HEK293 (cell line): Measurements from ENCODE around the gene BIRC6.

Experiments
- CTCF ChIA-PET: fragments of 350-600 bp; formaldehyde crosslinking; extraction: SDS; loops from one replicate; lab custom pipeline; 2021; ENCODE audit warnings: antibody characterized with exemption; lab: Yijun Ruan, JAX
- POLR2A ChIA-PET: fragments of 300-600 bp; formaldehyde crosslinking; extraction: SDS; loops from one replicate; lab custom pipeline; 2020; ENCODE audit warnings: antibody characterized with exemption, inconsistent platforms; lab: Yijun Ruan, JAX
- H3K27ac ChIP-seq: fragments of 200-500 bp; sonication (Bioruptor generic); 2 replicates; pipeline ENCODE4 v1.5.1; 2014; ENCODE audit warnings: low read depth, low read length, control low read depth, inconsistent platforms; ENCODE audit errors: extremely low read depth
- H3K36me3 ChIP-seq, 2 experiments: fragments of 200-500 bp in 1 of 2; sonication (Bioruptor generic) in 1 of 2; 1 replicate in 1 of 2; 2 replicates in 1 of 2; pipeline ENCODE4 v1.5.1; 2014 to 2017; ENCODE audit warnings: inconsistent platforms in 2 of 2, low read length in 2 of 2; ENCODE audit not compliant: control insufficient read depth in 2 of 2, insufficient read depth in 1 of 2
- H3K4me1 ChIP-seq: fragments of 200-500 bp; sonication (Bioruptor generic); 2 replicates; pipeline ENCODE4 v1.5.1; 2014; ENCODE audit warnings: mild to moderate bottlenecking, low read length, inconsistent platforms; ENCODE audit not compliant: control insufficient read depth, insufficient read depth
- H3K4me3 ChIP-seq: 2 replicates; pipeline ENCODE4 v1.5.1; 2011; ENCODE audit warnings: low read depth, mild to moderate bottlenecking, control low read depth, low read length, moderate library complexity
- H3K9me3 ChIP-seq: fragments of 200-500 bp; sonication (Bioruptor generic); 2 replicates; pipeline ENCODE4 v1.5.1; 2014; ENCODE audit warnings: low read depth, low read length, inconsistent platforms; ENCODE audit not compliant: control insufficient read depth, insufficient read depth
- AEBP2 ChIP-seq: fragments of 450-650 bp; formaldehyde crosslinking; IDR thresholded peaks from 2 replicates; pipeline ENCODE4 v1.5.1; 2016; ENCODE audit warnings: missing biosample characterization, missing genetic modification characterization, borderline replicate concordance
- BCL11B ChIP-seq: fragments of 450-650 bp; formaldehyde crosslinking; IDR thresholded peaks from 2 replicates; pipeline ENCODE4 v1.5.1; 2016; ENCODE audit warnings: low read depth, missing biosample characterization, missing genetic modification characterization
- GLI4 ChIP-seq: fragments of 450-650 bp; formaldehyde crosslinking; IDR thresholded peaks from 2 replicates; pipeline ENCODE4 v1.5.1; 2016; ENCODE audit warnings: missing biosample characterization, missing genetic modification characterization
- KLF16 ChIP-seq: fragments of 450-650 bp; formaldehyde crosslinking; IDR thresholded peaks from 2 replicates; pipeline ENCODE4 v1.5.1; 2017; ENCODE audit warnings: missing biosample characterization, missing genetic modification characterization
- MYNN ChIP-seq: fragments of 450-650 bp; formaldehyde crosslinking; IDR thresholded peaks from 2 replicates; pipeline ENCODE4 v1.5.1; 2016; ENCODE audit warnings: missing biosample characterization, missing genetic modification characterization, borderline replicate concordance
- OVOL3 ChIP-seq: fragments of 450-650 bp; formaldehyde crosslinking; IDR thresholded peaks from 2 replicates; pipeline ENCODE4 v1.5.1; 2016; ENCODE audit warnings: missing biosample characterization, missing genetic modification characterization
- SALL2 ChIP-seq: fragments of 450-650 bp; formaldehyde crosslinking; IDR thresholded peaks from 2 replicates; pipeline ENCODE4 v1.5.0; 2017; ENCODE audit warnings: missing biosample characterization, mild to moderate bottlenecking, missing genetic modification characterization, borderline replicate concordance
- ZEB2 ChIP-seq: fragments of 450-650 bp; formaldehyde crosslinking; IDR thresholded peaks from 2 replicates; pipeline ENCODE4 v1.5.1; 2016; ENCODE audit warnings: missing biosample characterization, missing genetic modification characterization
- ZNF140 ChIP-seq: fragments of 450-650 bp; formaldehyde crosslinking; IDR thresholded peaks from 2 replicates; pipeline ENCODE4 v1.5.1; 2016; ENCODE audit warnings: missing biosample characterization, missing genetic modification characterization
- ZNF266 ChIP-seq: fragments of 450-650 bp; formaldehyde crosslinking; IDR thresholded peaks from 2 replicates; pipeline ENCODE4 v1.5.1; 2016; ENCODE audit warnings: missing biosample characterization, missing genetic modification characterization, low read depth
- ZNF394 ChIP-seq: fragments of 450-650 bp; formaldehyde crosslinking; IDR thresholded peaks from 2 replicates; pipeline ENCODE4 v1.5.1; 2016; ENCODE audit warnings: missing biosample characterization, missing genetic modification characterization, mild to moderate bottlenecking, moderate library complexity, borderline replicate concordance
- ZNF501 ChIP-seq: fragments of 450-650 bp; formaldehyde crosslinking; IDR thresholded peaks from 2 replicates; pipeline ENCODE4 v1.5.1; 2016; ENCODE audit warnings: missing biosample characterization, missing genetic modification characterization
- ZNF624 ChIP-seq: fragments of 450-650 bp; formaldehyde crosslinking; IDR thresholded peaks from 2 replicates; pipeline ENCODE4 v1.5.1; 2017; ENCODE audit warnings: missing biosample characterization, missing genetic modification characterization
- ZNF626 ChIP-seq: fragments of 450-650 bp; sonication (Bioruptor Pico); formaldehyde crosslinking; IDR thresholded peaks from 2 replicates; pipeline ENCODE4 v1.5.1; 2018; ENCODE audit warnings: missing biosample characterization, missing genetic modification characterization, inconsistent platforms
- ZNF639 ChIP-seq: fragments of 450-650 bp; formaldehyde crosslinking; IDR thresholded peaks from 2 replicates; pipeline ENCODE4 v1.5.1; 2016; ENCODE audit warnings: missing biosample characterization, missing genetic modification characterization
- ZNF654 ChIP-seq: fragments of 450-650 bp; formaldehyde crosslinking; IDR thresholded peaks from 2 replicates; pipeline ENCODE4 v1.5.1; 2016; ENCODE audit warnings: low read depth, missing biosample characterization, missing genetic modification characterization
- ZNF747 ChIP-seq: fragments of 450-650 bp; formaldehyde crosslinking; IDR thresholded peaks from 2 replicates; pipeline ENCODE4 v1.5.1; 2016; ENCODE audit warnings: missing biosample characterization, missing genetic modification characterization
- ZNF792 ChIP-seq: fragments of 450-650 bp; formaldehyde crosslinking; IDR thresholded peaks from 2 replicates; pipeline ENCODE4 v1.5.1; 2016; ENCODE audit warnings: missing biosample characterization, missing genetic modification characterization
- ZNF830 ChIP-seq: fragments of 450-650 bp; IDR thresholded peaks from 2 replicates; pipeline ENCODE4 v1.5.0; 2018; ENCODE audit warnings: missing biosample characterization, missing genetic modification characterization, low read depth, mild to moderate bottlenecking, moderate library complexity
- TF ChIP-seq, protein P1 (sequence below): fragments of 450-650 bp; formaldehyde crosslinking; IDR thresholded peaks from 2 replicates; pipeline ENCODE4; 2016; ENCODE audit warnings: missing biosample characterization, missing genetic modification characterization

Gene BIRC6

GRCh38 chr2:32562906-32563305 lies 206.1 kb downstream of the BIRC6 start:
- Histone ChIP-seq H3K36me3 (peaks cover 4 to 35% of the 10 kb centered on the region in 2 experiments; a peak in 2 of 3 replicates), H3K9me3 (no peaks in the 10 kb centered on the region), H3K4me1 (no peaks in the 10 kb centered on the region), H3K27ac (no peak overlapping the region), H3K4me3 (no peak overlapping the region)
- CTCF ChIA-PET = no interaction called here
- POLR2A ChIA-PET = no interaction called here
- TF ChIP-seq OVOL3 (no peak), GLI4 (tag by site-specific recombination) (no peak), ZNF624 (no peak), ZNF747 (no peak), BCL11B (no peak), ZNF140 (no peak)

DNA sequence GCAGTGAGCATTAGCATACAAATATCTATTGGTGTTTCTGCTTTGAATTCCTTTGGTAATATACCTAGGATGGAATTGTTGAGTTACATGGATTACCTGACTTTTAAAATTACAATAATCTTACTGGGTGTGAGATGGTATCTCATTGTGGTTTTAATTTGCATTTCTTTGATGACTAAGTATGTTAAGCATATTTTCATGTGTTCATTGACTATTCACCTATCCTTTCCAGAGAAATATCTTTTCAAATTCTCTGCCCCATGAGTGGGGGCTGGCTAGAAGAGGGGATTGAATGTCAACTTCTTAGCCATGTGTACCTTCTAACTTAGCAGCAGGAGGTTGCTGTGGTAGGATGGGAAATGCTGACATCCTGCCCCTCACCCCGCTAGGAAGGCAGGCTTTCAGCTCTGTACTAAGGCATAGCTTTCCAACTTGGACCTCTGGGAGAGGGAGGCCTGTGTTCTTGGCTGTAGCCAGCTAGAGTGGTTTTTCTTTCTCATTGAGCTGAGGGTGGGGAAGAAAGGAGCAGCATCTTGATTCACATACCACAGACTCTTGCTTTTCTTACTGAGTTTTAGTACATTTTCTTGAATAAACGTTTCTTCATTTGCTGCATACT lies 207.7 kb downstream of the BIRC6 start:
- TF ChIP-seq ZNF792 (tag by site-specific recombination) (no peak), SALL2 (no peak), KLF16 (tag by site-specific recombination) (no peak), ZEB2 (tag by site-specific recombination) (no peak), ZNF654 (tag by site-specific recombination) (no peak), ZNF394 (no peak), ZNF266 (tag by site-specific recombination) (no peak)
- TF ChIP-seq, protein P1, sequence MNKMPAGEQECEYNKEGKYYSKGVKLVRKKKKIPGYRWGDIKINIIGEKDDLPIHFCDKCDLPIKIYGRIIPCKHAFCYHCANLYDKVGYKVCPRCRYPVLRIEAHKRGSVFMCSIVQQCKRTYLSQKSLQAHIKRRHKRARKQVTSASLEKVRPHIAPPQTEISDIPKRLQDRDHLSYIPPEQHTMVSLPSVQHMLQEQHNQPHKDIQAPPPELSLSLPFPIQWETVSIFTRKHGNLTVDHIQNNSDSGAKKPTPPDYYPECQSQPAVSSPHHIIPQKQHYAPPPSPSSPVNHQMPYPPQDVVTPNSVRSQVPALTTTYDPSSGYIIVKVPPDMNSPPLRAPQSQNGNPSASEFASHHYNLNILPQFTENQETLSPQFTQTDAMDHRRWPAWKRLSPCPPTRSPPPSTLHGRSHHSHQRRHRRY (tag by site-specific recombination) = no peak
- ChIA-PET CTCF (no interaction called here), POLR2A (no interaction called here)
- Histone ChIP-seq H3K9me3 (no peaks in the 10 kb centered on the region), H3K4me3 (no peak overlapping the region), H3K27ac (no peak overlapping the region), H3K36me3 (peaks cover 9 to 26% of the 10 kb centered on the region in 2 experiments; a peak in 2 of 3 replicates), H3K4me1 (no peaks in the 10 kb centered on the region)

DNA sequence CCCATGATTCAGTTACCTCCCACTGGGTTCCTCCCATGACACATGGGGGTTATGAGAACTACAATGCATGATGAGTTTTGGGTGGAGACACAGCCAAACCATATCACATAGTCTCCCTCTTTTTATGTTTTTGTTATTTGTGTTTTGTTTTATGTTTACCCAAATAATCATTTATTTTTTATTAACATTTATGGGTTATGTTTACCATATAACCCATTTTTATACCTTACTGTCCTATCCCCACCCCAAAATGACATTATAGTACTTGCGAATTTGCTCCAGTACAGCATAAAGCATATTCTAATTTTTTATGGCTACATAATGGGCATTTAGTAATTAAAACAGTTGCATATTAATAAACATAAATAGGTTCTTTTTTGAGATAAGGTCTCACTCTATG lies 209.1 kb downstream of the BIRC6 start:
- Histone ChIP-seq H3K9me3 (no peaks in the 10 kb centered on the region), H3K4me3 (no peak overlapping the region), H3K4me1 (no peaks in the 10 kb centered on the region), H3K36me3 (peaks cover 9 to 26% of the 10 kb centered on the region in 2 experiments; a peak in 2 of 3 replicates), H3K27ac (no peak overlapping the region)
- POLR2A ChIA-PET = interaction anchor here (0.6 kb wide), 1 partner anchor 31 kb away, joined by 4 read pairs; no protein-coding TSS in a partner anchor
- CTCF ChIA-PET = interaction anchor here (0.6 kb wide), 1 partner anchor 205 kb away, joined by 3 read pairs; no protein-coding TSS in a partner anchor
- no peak for TF ChIP-seq AEBP2 (tag by site-specific recombination)
- no peak for TF ChIP-seq MYNN
- TF ChIP-seq ZNF501 (tag by site-specific recombination) = no peak
- no peak for TF ChIP-seq ZNF830 (tag by site-specific recombination)
- TF ChIP-seq ZNF639 (tag by site-specific recombination) = no peak
- no peak for TF ChIP-seq ZNF626 (tag by site-specific recombination)
